H9 (cell line): ENCODE data around the gene ZFP64. TPM values are rescaled to one million over a fixed set of nuclear protein-coding genes. Genes with fewer than 3 reads are reported as not detected.

ENCODE experiments used
- DNase-seq: peaks from one replicate; pipeline ENCODE4 v3.0.0-alpha.2; 2017
- H2AFZ ChIP-seq: one replicate; pipeline ENCODE4 v1.6.1; 2013; ENCODE audit warnings: mild to moderate bottlenecking, low read length, control low read depth, moderate library complexity
- H2AK5ac ChIP-seq: 2 replicates; pipeline ENCODE4 v1.6.1; 2013; ENCODE audit warnings: low read length, control low read depth, mixed read lengths; ENCODE audit not compliant: insufficient read length
- H2BK120ac ChIP-seq: one replicate; pipeline ENCODE4 v1.6.1; 2013; ENCODE audit warnings: low read depth, mild to moderate bottlenecking, low read length, control low read depth, inconsistent platforms; ENCODE audit not compliant: poor library complexity, severe bottlenecking
- H2BK12ac ChIP-seq: 2 replicates; pipeline ENCODE4 v1.6.1; 2013; ENCODE audit warnings: low read length, control low read depth, mixed read lengths, low read depth; ENCODE audit not compliant: insufficient read length
- H2BK15ac ChIP-seq: 2 replicates; pipeline ENCODE4 v1.6.1; 2013; ENCODE audit warnings: low read depth, low read length, control low read depth
- H2BK20ac ChIP-seq: one replicate; pipeline ENCODE4 v1.6.1; 2013; ENCODE audit warnings: low read depth, mild to moderate bottlenecking, low read length, control low read depth, inconsistent platforms; ENCODE audit not compliant: poor library complexity, severe bottlenecking
- H2BK5ac ChIP-seq: 2 replicates; pipeline ENCODE4 v1.6.1; 2013; ENCODE audit warnings: low read length, control low read depth, mixed read lengths; ENCODE audit not compliant: insufficient read length
- H3K14ac ChIP-seq: 2 replicates; pipeline ENCODE4 v1.6.1; 2013; ENCODE audit warnings: low read length, control low read depth; ENCODE audit not compliant: insufficient read depth
- H3K18ac ChIP-seq: 2 replicates; pipeline ENCODE4 v1.6.1; 2013; ENCODE audit warnings: low read depth, mild to moderate bottlenecking, mixed read lengths, low read length, control low read depth; ENCODE audit not compliant: insufficient read length
- H3K23ac ChIP-seq: 2 replicates; pipeline ENCODE4 v1.6.1; 2013; ENCODE audit warnings: low read length, control low read depth, mixed read lengths, low read depth; ENCODE audit not compliant: insufficient read length
- H3K23me2 ChIP-seq: 2 replicates; pipeline ENCODE4 v1.6.1; 2013; ENCODE audit warnings: low read depth, mild to moderate bottlenecking, mixed read lengths, low read length, control low read depth; ENCODE audit not compliant: insufficient read length, poor library complexity, severe bottlenecking
- H3K27ac ChIP-seq: 2 replicates; pipeline ENCODE4 v1.5.1; 2013; ENCODE audit warnings: low read length, control low read depth, mixed read lengths, low read depth; ENCODE audit not compliant: insufficient read length
- H3K27me3 ChIP-seq: 2 replicates; pipeline ENCODE4 v1.6.1; 2013; ENCODE audit warnings: low read length, control low read depth, inconsistent platforms; ENCODE audit not compliant: insufficient read depth
- H3K4ac ChIP-seq: 2 replicates; pipeline ENCODE4 v1.6.1; 2013; ENCODE audit warnings: low read depth, mild to moderate bottlenecking, control low read depth, inconsistent platforms, low read length, moderate library complexity
- H3K4me1 ChIP-seq: 2 replicates; pipeline ENCODE4 v1.6.1; 2013; ENCODE audit warnings: low read length, control low read depth, inconsistent platforms; ENCODE audit not compliant: insufficient read depth
- H3K4me2 ChIP-seq: 2 replicates; pipeline ENCODE4 v1.6.1; 2013; ENCODE audit warnings: low read length, control low read depth, mixed read lengths; ENCODE audit not compliant: insufficient read length, insufficient read depth
- H3K56ac ChIP-seq: 2 replicates; pipeline ENCODE4 v1.6.1; 2013; ENCODE audit warnings: low read depth, mild to moderate bottlenecking, mixed read lengths, low read length, control low read depth; ENCODE audit not compliant: insufficient read length
- H3K79me1 ChIP-seq: 2 replicates; pipeline ENCODE4 v1.6.1; 2013; ENCODE audit warnings: low read depth, mild to moderate bottlenecking, moderate library complexity, low read length, control low read depth, inconsistent platforms; ENCODE audit not compliant: insufficient read depth, poor library complexity, severe bottlenecking
- H3K79me2 ChIP-seq: 2 replicates; pipeline ENCODE4 v1.6.1; 2013; ENCODE audit warnings: low read length, control low read depth, inconsistent platforms; ENCODE audit not compliant: insufficient read depth
- H3K9ac ChIP-seq: 2 replicates; pipeline ENCODE4 v1.6.1; 2013; ENCODE audit warnings: low read length, control low read depth, mixed read lengths; ENCODE audit not compliant: insufficient read length; ENCODE audit errors: extremely low read depth
- H3K9me3 ChIP-seq: one replicate; pipeline ENCODE4 v1.6.1; 2013; ENCODE audit warnings: low read depth, low read length, inconsistent platforms; ENCODE audit not compliant: control insufficient read depth
- H3T11ph ChIP-seq: one replicate; pipeline ENCODE4 v1.6.1; 2013; ENCODE audit warnings: mild to moderate bottlenecking, low read length, control low read depth, inconsistent platforms
- H4K20me1 ChIP-seq: one replicate; pipeline ENCODE4 v1.6.1; 2013; ENCODE audit not compliant: control insufficient read depth, insufficient read length, insufficient read depth
- H4K5ac ChIP-seq: 2 replicates; pipeline ENCODE4 v1.6.1; 2013; ENCODE audit warnings: low read depth, mild to moderate bottlenecking, mixed read lengths, low read length, control low read depth; ENCODE audit not compliant: insufficient read length
- H4K8ac ChIP-seq: replicated peaks from 2 replicates; pipeline ENCODE4 v1.6.1; 2013; ENCODE audit warnings: low read length, control low read depth, mixed read lengths, low read depth; ENCODE audit not compliant: insufficient read length
- H4K91ac ChIP-seq: 2 replicates; pipeline ENCODE4 v1.6.1; 2013; ENCODE audit warnings: low read depth, mild to moderate bottlenecking, moderate library complexity, mixed read lengths, low read length, control low read depth; ENCODE audit not compliant: insufficient read length
- H3K27ac Mint-ChIP-seq, 3 experiments: 2 replicates in 2 of 3; 3 replicates in 1 of 3; pipeline ENCODE4 v1.8.0; 2020 to 2021; ENCODE audit warnings: mixed read lengths in 3 of 3, mild to moderate bottlenecking in 1 of 3, moderate library complexity in 1 of 3
- H3K27me3 Mint-ChIP-seq: 2 replicates; pipeline ENCODE4 v1.8.0; 2021; ENCODE audit warnings: low read depth, mild to moderate bottlenecking, moderate library complexity, mixed read lengths
- H3K36me3 Mint-ChIP-seq, 3 experiments: 2 replicates in 2 of 3; 3 replicates in 1 of 3; pipeline ENCODE4 v1.8.0; 2020 to 2021; ENCODE audit warnings: low read depth in 3 of 3, mixed read lengths in 3 of 3; ENCODE audit not compliant: insufficient read depth in 1 of 3
- H3K4me1 Mint-ChIP-seq, 2 experiments: 2 replicates each; pipeline ENCODE4 v1.8.0; 2020; ENCODE audit warnings: mixed read lengths in 2 of 2
- H3K4me3 Mint-ChIP-seq, 2 experiments: 2 replicates in 1 of 2; 3 replicates in 1 of 2; pipeline ENCODE4 v1.8.0; 2020 to 2021; ENCODE audit warnings: mild to moderate bottlenecking in 2 of 2, mixed read lengths in 2 of 2, moderate library complexity in 1 of 2
- H3K9me3 Mint-ChIP-seq, 2 experiments: 2 replicates in 1 of 2; 3 replicates in 1 of 2; pipeline ENCODE4 v1.8.0; 2020; ENCODE audit warnings: mild to moderate bottlenecking in 2 of 2, mixed read lengths in 2 of 2, moderate library complexity in 1 of 2
- CTCF ChIP-seq: fragments of 200-600 bp; sonication (generic); conservative IDR thresholded peaks from 3 replicates; pipeline ENCODE4 v1.8.0; 2021; ENCODE audit warnings: antibody characterized with exemption, mild to moderate bottlenecking
- WGBS: extraction: QIAGEN DNeasy Blood & Tissue Kit; methylation state at CpG from one replicate; pipeline ENCODE4 v1.1.7; 2013; ENCODE audit warnings: missing lambda C conversion rate, low lambda C conversion rate, mixed read lengths; ENCODE audit not compliant: insufficient read length; ENCODE audit errors: extremely low coverage; 5-methylcytosine and 5-hydroxymethylcytosine counted together
- total RNA-seq: library from RNA; stranded (reverse); gene quantifications from 2 replicates; pipeline ENCODE4 v1.2.1, GENCODE V29; 2021

Gene ZFP64
- total RNA-seq, 1 experiment from 2014 or later = 29.2 TPM

GRCh38 chr20:52171025-52171424, 20.6 kb downstream of the ZFP64 start:
- no peaks in the 10 kb centered on the region for H3K79me1 ChIP-seq
- H3K4ac ChIP-seq = no peak overlapping the region
- H3K27me3 ChIP-seq = no peaks in the 10 kb centered on the region
- no peaks in the 10 kb centered on the region for H3K4me1 Mint-ChIP-seq
- peaks cover 2 to 33% (median 31%) of the 10 kb centered on the region in 3 experiments; a peak in 6 of 7 replicates for H3K36me3 Mint-ChIP-seq
- no peak for DNase-seq
- H3K4me1 ChIP-seq = no peaks in the 10 kb centered on the region
- H2BK120ac ChIP-seq = no peak overlapping the region
- no peak overlapping the region for H3K56ac ChIP-seq
- H3K4me3 Mint-ChIP-seq = no peak overlapping the region
- no peak overlapping the region for H2BK5ac ChIP-seq
- no peak; the same call in 2 of the 3 replicates for TF ChIP-seq CTCF
- no peak overlapping the region for H2BK15ac ChIP-seq
- H4K20me1 ChIP-seq = no peaks in the 10 kb centered on the region
- no peak overlapping the region for H3T11ph ChIP-seq
- no peak overlapping the region for H4K91ac ChIP-seq
- H2BK20ac ChIP-seq = no peak overlapping the region
- H3K23me2 ChIP-seq = no peaks in the 10 kb centered on the region
- H3K4me2 ChIP-seq = no peak overlapping the region
- H3K9me3 Mint-ChIP-seq = peaks cover 6% of the 10 kb centered on the region in 2 experiments; a peak in 3 of 5 replicates
- no peak overlapping the region for H3K23ac ChIP-seq
- no peak overlapping the region for H3K9ac ChIP-seq
- no peak overlapping the region for H3K18ac ChIP-seq
- no peaks in the 10 kb centered on the region for H3K79me2 ChIP-seq
- WGBS = no CpG with 5 or more reads among the region's 8 CpGs
- no peak overlapping the region for H2AFZ ChIP-seq
- H3K27ac ChIP-seq = no peak overlapping the region
- H3K27me3 Mint-ChIP-seq = no peaks in the 10 kb centered on the region
- no peak overlapping the region for H3K27ac Mint-ChIP-seq
- H2AK5ac ChIP-seq = no peak overlapping the region
- H2BK12ac ChIP-seq = no peak overlapping the region
- no peaks in the 10 kb centered on the region for H3K9me3 ChIP-seq
- H4K5ac ChIP-seq = no peak overlapping the region
- H4K8ac ChIP-seq = no peak overlapping the region
- no peak overlapping the region for H3K14ac ChIP-seq
